GM18858 (cell line): ENCODE results near the gene CEND1.
A peak's percentile ranks its signal among the peaks of the same experiment; 100 is the strongest.
"Not testable (repeated sequence)": the region's sequence is repeated elsewhere in the genome, so short reads cannot be mapped to it uniquely, and the experiment has no call there.

Experiments used
- ATAC-seq: cut with Tn5 transposase; IDR thresholded peaks from one replicate; pipeline ENCODE4 v1.9.1; 2021; ENCODE audit not compliant: unreplicated experiment

CEND1 gene

DNA sequence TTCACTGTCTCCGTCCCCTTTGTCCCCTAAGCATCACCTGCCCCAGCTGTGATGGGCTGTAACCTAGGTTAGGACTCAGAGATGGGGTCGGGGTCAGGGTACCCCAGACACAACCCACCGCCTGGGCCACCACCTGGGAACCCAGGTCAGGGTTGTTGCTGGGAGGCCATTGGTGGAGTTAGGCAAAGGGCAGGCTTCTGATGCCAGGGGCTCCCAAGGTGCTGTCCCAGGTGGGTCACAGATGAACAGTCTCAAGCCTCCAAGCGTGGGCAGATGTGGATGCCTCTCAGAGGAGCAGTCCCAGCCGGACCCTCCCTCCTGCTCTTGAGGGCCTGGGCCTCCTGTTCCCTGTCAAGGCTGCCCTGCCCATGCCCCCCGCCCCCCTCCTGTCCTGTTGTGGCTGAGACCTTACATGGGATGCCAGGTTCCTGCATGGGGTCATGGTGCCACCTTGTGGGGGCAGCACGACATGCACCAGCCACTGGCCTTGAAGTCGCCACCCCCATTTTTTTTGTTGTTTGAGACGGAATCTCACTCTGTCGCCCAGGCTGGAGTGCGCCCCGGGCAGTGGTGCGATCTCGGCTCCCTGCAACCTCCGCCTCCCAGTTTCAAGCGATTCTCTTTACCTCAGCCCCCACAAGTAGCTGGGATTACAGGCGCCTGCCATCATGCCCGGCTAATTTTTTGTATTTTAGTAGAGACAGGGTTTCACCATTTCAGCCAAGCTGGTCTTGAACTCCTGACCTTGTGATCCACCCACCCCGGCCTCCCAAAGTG lies 24.7 kb downstream of the CEND1 start:
- ATAC-seq, result no peak

DNA sequence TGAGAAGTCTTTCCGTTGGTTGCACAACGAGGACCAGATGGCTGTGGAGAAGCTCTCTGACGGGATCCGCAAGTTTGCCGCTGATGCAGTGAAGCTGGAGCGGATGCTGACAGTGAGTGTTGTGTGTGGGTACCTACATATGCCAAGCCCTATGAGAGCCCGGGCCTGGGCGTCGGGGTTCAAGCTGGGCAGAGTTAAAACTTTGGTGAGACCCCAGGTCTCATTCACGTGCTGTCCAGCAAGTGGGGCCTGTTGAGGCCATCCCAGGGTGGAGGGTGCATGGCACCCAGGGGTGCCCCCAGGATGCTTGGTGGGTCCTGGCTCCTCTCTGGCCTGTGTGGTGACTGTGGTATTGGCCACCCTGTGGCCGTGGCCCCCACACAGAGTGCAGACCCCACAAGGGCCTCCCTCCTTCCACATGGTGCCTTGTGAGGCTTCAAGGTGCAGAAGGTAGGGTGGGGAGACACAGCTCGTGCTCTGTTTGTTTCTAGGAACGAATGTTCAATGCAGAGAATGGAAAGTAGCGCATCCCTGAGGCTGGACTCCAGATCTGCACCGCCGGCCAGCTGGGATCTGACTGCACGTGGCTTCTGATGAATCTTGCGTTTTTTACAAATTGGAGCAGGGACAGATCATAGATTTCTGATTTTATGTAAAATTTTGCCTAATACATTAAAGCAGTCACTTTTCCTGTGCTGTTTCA lies 25.4 kb downstream of the CEND1 start:
- ATAC-seq, result no peak

DNA sequence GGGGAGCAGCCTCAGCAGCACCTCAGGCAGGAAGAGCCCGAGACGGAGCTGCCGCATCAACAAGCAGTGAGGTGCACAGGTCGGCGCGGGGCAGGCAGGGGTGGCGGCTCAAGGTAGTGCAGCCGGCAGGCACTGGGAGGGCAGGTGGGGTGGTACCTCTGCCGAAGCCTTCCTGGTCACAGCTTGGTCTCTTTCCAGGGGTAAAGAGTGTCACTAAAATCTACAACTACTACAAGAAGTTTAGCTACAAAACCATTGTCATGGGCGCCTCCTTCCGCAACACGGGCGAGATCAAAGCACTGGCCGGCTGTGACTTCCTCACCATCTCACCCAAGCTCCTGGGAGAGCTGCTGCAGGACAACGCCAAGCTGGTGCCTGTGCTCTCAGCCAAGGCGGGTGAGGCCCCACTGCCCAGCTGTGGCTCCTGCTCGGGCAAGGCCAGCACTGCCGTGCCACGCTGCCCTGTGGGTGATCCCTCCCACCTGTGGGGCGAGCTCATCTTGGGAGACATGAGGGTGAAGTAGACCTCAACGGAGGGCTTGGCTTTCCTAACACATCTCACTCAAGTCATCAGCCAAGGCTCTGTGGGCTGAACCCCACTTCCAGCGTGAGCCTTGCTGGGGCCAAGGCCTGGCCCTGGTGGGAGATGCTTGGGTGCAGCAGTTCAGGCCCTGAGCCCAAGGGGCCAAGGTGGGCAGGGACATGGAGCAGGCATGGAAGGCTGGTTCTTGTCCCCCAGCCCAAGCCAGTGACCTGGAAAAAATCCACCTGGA lies 26.2 kb downstream of the CEND1 start:
- ATAC-seq, result no peak

DNA sequence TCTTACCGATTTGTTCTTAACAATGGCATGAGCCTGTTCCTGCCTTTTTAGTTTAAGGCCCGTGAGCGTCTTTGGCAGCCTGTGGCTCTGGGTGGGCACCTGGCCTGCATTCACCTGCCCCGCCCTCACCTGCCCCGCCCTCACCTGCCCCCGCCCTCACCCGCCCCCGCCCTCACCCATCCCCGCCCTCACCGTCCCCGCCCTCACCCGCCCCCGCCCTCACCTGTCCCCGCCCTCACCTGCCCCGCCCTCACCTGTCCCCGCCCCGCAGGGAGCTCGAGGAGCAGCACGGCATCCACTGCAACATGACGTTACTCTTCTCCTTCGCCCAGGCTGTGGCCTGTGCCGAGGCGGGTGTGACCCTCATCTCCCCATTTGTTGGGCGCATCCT lies 26.8 kb downstream of the CEND1 start:
- ATAC-seq, result no peak

DNA sequence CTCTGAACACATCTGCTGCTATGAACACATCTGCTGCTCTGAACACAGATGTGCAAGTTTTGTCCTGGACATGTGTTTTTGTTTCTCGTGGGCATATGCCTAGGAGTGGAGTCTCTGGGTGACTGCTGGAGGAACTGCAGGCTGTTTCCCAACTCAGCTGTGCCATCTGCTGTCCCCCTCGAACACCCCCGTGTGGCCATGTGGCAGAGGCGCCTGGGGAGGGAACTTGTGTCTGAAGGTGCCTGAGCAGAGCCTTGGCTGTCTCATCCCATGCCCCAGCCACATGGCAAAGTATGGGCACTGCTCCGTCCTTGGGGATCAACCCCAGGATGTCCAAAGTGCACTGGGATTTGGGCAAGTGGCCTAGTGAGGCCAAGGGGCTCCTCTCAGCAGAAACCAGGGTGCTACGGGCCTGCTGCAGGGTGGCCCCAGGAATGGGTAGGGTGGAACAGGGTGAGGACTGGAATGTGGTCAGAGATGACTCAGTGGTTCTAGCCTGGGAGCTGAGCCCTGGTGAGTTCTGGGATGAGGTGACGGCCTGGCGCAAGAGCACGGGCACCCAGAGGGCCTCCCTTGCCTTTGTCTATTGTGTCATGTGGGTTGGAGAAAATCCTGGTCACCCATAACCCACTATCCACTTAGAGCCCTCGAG lies 27.3 kb downstream of the CEND1 start:
- ATAC-seq, result no peak

DNA sequence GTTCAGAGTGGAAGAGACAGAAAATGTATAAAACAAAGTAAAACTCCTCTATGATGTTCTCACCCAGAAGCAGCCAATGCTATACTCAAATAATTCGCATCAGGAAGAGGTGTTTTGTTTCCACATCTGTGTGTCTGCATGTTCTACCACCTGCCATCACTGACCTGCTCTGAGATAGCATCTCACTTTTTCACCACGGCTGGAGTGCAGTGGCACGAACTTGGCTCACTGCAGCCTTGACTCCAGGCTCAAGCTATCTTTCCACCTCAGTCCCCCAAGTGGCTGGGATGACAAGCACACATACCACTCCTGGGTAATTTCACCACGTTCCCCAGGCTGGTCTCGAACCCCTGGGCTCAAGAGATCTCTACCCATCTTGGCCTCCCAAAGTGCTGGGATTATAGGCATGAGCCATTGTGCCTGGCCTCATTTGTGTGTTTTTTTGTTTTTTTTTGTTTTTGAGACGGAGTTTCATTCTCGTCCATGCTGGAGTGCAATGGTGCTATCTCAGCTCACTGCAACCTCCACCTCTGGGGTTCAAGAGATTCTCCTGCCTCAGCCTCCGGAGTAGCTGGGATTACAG lies 28.3 kb downstream of the CEND1 start:
- ATAC-seq, result no peak

DNA sequence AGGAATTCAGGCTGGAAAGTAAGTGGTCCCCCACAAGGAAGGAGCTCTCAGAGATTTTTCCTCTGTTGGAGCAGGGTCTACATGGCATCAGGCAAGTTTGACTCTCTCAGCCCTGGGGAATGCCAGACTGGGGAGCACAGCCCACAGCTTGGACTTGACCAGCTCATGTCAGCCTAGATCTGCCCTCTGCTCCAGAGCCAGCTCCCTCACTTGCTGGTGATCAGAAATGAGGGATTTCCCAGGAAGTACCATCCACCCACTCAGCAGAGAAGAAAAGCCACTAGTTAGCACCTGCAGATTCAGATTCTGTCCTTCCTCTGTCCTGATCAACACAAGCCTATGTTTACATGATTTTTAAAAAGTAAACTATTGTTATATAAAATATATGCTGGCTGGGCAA lies 29.7 kb downstream of the CEND1 start:
- ATAC-seq, result no peak

DNA sequence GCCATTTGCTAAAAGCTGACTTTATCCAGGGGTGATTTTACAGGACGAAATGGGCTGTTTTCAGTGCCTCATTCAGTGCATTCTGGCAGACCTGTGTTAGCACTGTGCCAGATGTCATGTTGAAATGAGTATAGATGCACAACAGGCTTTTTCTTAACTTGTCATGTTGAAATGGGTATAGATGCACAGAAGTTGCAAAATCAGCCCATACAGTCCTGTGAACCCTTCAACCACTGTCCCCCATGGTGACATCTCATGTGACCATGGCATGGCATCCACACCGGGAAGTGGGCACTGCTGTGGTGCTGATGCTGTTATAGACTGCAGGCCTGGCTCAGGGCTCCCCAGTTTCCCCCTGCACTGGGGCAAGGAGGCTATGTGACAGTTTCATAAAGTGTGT lies 40.2 kb downstream of the CEND1 start:
- ATAC-seq, result no peak

DNA sequence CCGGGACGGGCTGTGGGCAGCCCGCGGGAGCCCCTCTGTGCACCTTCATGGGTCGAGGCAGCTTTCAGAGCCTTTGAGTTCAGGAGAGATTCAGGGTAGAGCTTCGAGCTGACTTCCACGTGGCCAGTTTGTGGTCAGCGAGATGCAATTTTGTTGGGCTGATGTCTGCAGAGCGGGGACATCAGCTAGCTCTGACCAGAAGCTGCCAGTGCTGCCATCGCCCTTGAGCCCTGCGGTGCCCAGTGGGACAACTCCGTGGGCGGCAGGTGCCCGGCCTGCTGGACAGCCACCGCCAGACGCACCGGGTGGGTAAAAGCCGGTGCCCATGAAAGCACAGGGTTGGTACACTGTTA lies 41.9 kb downstream of the CEND1 start:
- no peak for ATAC-seq

DNA sequence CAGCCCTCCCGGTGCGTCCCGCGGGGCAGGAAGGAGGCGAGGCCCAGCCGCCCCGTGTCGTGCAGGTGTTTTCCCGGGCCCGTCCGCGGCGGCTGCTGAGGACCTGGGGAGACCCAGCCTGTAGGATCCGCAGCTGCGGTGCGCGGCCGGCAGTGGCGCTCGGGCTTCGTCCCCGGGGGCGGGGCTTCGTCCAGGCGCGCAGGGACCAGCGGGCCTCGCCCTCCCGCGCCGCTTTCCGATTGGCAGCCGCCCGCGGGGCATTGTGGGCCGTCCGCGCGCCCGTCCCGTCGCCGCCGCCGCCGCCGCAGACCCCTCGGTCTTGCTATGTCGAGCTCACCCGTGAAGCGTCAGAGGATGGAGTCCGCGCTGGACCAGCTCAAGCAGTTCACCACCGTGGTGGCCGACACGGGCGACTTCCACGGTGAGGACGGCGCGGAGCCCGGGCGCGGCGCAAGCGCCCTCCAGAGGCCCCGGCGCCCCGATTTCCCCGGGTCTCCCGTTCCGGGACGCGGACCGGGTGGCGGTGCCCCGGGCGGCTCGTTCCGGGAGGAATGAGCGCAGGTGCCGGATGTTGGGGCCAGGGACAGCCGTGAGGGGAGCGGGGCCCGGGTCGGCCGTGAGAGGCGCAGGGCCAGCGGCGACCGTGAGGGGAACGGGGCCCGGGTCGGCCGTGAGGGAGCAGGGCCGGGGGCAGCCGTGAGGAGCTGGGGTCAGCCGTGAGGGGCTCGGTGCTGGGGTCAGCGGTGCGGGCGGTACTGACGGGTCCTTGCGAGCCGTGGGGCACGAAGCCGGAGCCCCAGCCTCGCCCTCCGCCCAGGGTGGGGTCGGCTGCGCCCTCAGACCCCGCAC lies 42.5 kb downstream of the CEND1 start, which contains the start of gene TALDO1:
Gene TALDO1 (plus strand): TSS at position 307 of the 849 bp plus-strand sequence. CDS start 18 bp downstream, at position 325.
- ATAC-seq, result peak; percentile 73

DNA sequence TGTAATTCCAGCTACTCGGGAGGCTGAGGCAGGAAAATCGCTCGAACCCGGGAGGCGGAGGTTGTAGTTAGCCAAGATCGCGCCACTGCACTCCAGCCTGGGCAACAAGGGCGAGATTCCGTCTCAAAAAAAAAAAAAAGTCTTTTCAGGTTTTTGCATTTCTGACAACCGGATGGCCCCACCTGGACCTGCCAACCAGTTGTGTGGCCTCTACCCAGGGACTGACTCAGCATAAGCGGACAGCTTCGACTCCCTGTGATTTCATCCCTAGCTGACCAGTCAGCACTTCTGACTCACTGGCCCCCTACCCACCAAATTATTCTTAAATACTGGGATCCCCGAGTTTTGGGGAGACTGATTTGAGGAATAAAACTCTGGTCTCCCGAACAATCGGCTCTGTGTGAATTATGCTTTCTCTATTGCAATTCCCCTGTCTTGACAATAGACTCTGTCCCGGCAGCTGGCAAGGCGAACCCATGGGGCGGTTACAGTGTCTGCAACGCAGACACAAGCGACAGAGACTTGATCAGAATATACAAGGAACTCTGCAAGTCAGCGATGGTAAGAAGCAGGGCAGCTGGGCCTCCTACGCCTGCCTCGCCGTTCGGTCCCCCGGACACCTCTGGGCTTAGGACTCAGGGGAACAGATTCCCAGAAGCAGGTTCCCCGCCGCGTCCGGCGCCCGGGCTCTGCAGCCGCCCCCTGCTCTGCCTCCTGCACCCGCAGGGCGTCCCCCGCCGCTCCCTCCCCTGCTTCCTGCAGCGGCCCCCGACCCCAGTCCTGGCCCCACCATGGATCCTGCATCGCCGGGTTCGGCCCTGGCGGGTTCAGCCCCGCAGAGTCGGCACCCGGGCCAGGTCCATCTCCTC lies 43.4 kb downstream of the CEND1 start:
- peak; percentile 8 for ATAC-seq

DNA sequence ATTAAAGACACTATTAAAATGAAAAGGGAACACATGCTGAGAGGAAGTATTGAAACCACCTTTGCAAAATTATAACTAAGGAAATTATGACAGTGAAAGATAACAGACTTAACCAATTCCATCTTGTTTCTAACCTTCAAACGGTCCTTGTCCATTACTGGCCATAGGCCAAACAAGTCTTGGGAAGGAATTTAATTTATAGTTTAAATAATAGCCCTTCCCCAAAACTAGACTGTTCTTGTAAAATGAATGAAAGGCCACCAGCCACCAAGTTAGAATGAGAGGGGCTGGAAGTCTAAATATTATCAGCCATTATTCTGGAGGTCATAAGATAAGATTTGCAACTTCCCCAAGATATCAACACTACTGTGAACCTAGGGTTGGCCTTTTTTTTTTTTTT lies 44.5 kb downstream of the CEND1 start:
- no peak for ATAC-seq

DNA sequence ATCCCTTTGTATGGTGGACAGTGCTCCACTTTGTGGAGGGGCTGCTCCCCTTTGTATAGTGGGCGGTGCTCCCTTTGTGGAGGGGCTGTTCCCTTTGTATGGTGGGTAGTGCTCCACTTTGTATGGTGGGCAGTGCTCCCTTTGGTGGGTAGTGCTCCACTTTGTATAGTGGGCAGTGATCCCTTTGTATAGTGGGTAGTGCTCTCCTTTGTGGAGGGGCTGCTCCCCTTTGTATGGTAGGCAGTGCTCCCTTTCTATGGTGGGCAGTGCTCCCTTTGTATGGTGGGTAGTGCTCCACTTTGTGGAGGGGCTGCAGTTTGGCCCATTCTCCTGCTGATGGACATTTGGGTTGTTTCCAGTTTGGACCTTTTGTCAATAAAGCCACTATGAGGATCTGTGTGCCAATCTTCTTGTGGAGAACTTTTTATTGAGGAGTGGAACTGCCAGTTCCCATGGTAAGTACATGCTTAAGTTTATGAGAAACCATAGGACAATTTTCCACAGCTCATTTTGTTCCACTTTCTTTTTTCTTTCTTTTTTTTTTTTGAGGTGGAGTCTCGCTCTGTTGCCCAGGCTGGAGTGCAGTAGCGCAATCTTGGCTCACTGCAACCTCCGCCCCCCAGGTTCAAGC lies 47.2 kb downstream of the CEND1 start:
- ATAC-seq, result no peak

DNA sequence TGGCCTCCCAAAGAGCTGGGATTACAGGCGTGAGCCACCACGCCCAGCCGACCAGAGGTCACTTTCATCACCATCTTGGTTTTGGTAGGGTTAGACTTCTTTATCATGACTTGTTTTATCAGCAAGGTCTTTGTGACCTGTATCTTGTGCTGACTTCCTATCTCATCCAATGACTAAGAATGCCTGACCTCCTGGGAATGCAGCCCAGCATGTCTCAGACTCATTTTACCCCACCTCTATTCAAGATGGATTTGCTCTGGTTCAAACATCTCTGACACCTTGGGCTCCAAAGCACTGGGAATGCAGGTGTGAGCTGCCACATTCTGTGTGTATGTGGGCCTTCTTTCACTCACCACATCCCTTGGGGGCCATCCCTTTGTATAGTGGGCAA lies 47.7 kb downstream of the CEND1 start:
- no peak for ATAC-seq

DNA sequence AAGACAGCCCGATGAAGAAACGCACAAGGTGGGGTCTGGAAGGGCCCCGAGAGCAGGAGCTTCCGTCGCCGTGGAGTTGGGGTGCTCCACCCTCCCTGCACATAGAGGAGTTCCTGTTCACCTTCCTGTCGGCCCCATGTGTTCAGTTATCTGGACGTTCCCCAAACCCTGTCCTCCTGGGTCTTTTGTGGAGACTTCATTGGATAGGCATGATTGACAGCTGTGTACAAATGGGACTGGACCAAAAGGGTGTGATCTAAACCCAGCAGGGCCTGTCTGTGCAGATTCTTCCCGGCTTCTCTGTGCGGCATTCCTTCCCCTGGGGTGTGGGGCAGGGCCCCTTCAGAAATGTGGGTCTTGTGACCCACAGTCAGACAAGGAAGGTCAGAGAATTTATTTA lies 52.0 kb downstream of the CEND1 start:
- ATAC-seq, result not testable (repeated sequence)

DNA sequence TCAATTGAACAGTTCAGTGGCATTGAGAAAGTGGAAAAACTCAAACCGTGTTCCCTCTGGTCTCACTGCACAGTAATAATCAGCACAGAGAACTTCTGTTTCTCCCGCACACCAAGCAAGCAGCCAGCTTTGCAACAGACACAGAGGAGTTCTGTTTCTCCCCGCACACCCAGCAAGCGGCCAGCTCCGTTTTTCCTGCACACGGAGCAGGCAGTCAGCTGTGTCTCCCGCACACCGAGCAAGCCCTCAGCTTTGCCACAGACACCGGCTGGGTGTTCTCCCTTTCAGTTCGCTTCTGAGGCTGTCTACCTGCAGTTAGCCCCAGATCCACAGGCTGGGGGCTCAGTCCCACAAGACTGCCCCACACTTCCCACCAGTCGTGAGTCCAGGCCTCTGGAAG lies 52.5 kb downstream of the CEND1 start:
- ATAC-seq, result no peak
